Neural crest cell (in vitro differentiated cells): ENCODE results near the gene APOD. TPM values are rescaled to one million over a fixed set of nuclear protein-coding genes. Genes with fewer than 3 reads are reported as not detected.

Source experiments
- DNase-seq: peaks from one replicate; pipeline ENCODE4 v3.0.0; 2021; ENCODE audit warnings: low read depth, mixed read lengths, low spot score
- H3K27ac Mint-ChIP-seq: one replicate; pipeline ENCODE4 v1.8.0; 2021; ENCODE audit warnings: mild to moderate bottlenecking, mixed read lengths; ENCODE audit not compliant: unreplicated experiment
- H3K27me3 Mint-ChIP-seq: 2 replicates; pipeline ENCODE4 v1.8.0; 2021; ENCODE audit warnings: low read depth, mild to moderate bottlenecking, mixed read lengths
- H3K36me3 Mint-ChIP-seq: 2 replicates; pipeline ENCODE4 v1.8.0; 2021; ENCODE audit warnings: low read depth, mild to moderate bottlenecking, mixed read lengths
- H3K4me1 Mint-ChIP-seq: 2 replicates; pipeline ENCODE4 v1.8.0; 2021; ENCODE audit warnings: mixed read lengths
- H3K4me3 Mint-ChIP-seq: one replicate; pipeline ENCODE4 v1.8.0; 2021; ENCODE audit warnings: mild to moderate bottlenecking, mixed read lengths
- H3K9me3 Mint-ChIP-seq: 2 replicates; pipeline ENCODE4 v1.8.0; 2021; ENCODE audit warnings: mixed read lengths
- CTCF ChIP-seq: fragments of 200-600 bp; sonication (generic); conservative IDR thresholded peaks from 2 replicates; pipeline ENCODE4 v1.5.0; 2021; ENCODE audit warnings: antibody characterized with exemption, mild to moderate bottlenecking
- total RNA-seq: library from RNA; stranded (reverse); gene quantifications from 2 replicates; pipeline ENCODE4 v1.2.1, GENCODE V29; 2021

The APOD gene
- total RNA-seq, 1 donor from 2014 or later = 1.7 TPM

GRCh38 chr3:195559723-195560409, 23.9 kb downstream of the APOD start:
- H3K36me3 Mint-ChIP-seq = no peaks in the 10 kb centered on the region
- H3K27ac Mint-ChIP-seq = no peak overlapping the region
- no peak for DNase-seq
- H3K27me3 Mint-ChIP-seq = peaks cover 16% of the 10 kb centered on the region
- no peaks in the 10 kb centered on the region for H3K4me1 Mint-ChIP-seq
- TF ChIP-seq CTCF = no peak
- H3K9me3 Mint-ChIP-seq = peaks cover 2% of the 10 kb centered on the region
- H3K4me3 Mint-ChIP-seq = no peak overlapping the region

GRCh38 chr3:195558602-195559001, 25.1 kb downstream of the APOD start:
- Mint-ChIP-seq H3K27me3 (peaks cover 16% of the 10 kb centered on the region), H3K9me3 (peaks cover 2% of the 10 kb centered on the region), H3K4me3 (no peak overlapping the region), H3K4me1 (no peaks in the 10 kb centered on the region), H3K36me3 (no peaks in the 10 kb centered on the region), H3K27ac (no peak overlapping the region)
- TF ChIP-seq CTCF = peak; percentile 60
- no peak for DNase-seq

GRCh38 chr3:195557322-195557721, 26.4 kb downstream of the APOD start:
- Mint-ChIP-seq H3K27me3 (peaks cover 16% of the 10 kb centered on the region), H3K9me3 (peaks cover 2% of the 10 kb centered on the region), H3K36me3 (no peaks in the 10 kb centered on the region), H3K4me3 (no peak overlapping the region), H3K4me1 (no peaks in the 10 kb centered on the region), H3K27ac (no peak overlapping the region)
- DNase-seq = no peak
- TF ChIP-seq CTCF = no peak

- H3K9me3 Mint-ChIP-seq = peaks cover 2% of the 10 kb centered on the region
- no peaks in the 10 kb centered on the region for H3K4me1 Mint-ChIP-seq
- no peak overlapping the region for H3K27ac Mint-ChIP-seq
- peaks cover 16% of the 10 kb centered on the region for H3K27me3 Mint-ChIP-seq
- no peaks in the 10 kb centered on the region for H3K36me3 Mint-ChIP-seq
- no peak overlapping the region for H3K4me3 Mint-ChIP-seq
- peak; percentile 27 for TF ChIP-seq CTCF
- peak; percentile 12 for DNase-seq
Measured at GRCh38 chr3:195556390-195556789, 27.4 kb downstream of the APOD start.

GRCh38 chr3:195555110-195555509, 28.6 kb downstream of the APOD start:
- no peaks in the 10 kb centered on the region for H3K36me3 Mint-ChIP-seq
- TF ChIP-seq CTCF = no peak
- DNase-seq = no peak
- H3K27ac Mint-ChIP-seq = no peak overlapping the region
- H3K9me3 Mint-ChIP-seq = peaks cover 2% of the 10 kb centered on the region
- H3K4me3 Mint-ChIP-seq = no peak overlapping the region
- no peaks in the 10 kb centered on the region for H3K4me1 Mint-ChIP-seq
- peaks cover 16% of the 10 kb centered on the region for H3K27me3 Mint-ChIP-seq
